ENCODE results near the gene LMNTD2. TPM values are rescaled to one million over a fixed set of nuclear protein-coding genes. Genes with fewer than 3 reads are reported as not detected.

LMNTD2 gene
- total RNA-seq, 1 experiment from 2014 or later, result 4.0 TPM

- TF ChIP-seq ARID4B (CRISPR knock-in tag; IDR thresholded peaks at IDR 0.05; ENCODE audit: borderline replicate concordance) (no peak), NFE2L1 (CRISPR knock-in tag; IDR thresholded peaks at IDR 0.05) (no peak), CBFB (CRISPR knock-in tag; IDR thresholded peaks at IDR 0.05; ENCODE audit: low read depth) (no peak), ZNF396 (CRISPR knock-in tag; IDR thresholded peaks at IDR 0.05; ENCODE audit: borderline replicate concordance) (no peak), CREM (CRISPR knock-in tag; IDR thresholded peaks at IDR 0.05) (no peak), FOXJ3 (CRISPR knock-in tag; IDR thresholded peaks at IDR 0.05; ENCODE audit: borderline replicate concordance) (no peak), ZNF317 (CRISPR knock-in tag; IDR thresholded peaks at IDR 0.05; ENCODE audit: borderline replicate concordance, low read depth) (no peak), OVOL2 (CRISPR knock-in tag; IDR thresholded peaks at IDR 0.05; ENCODE audit: borderline replicate concordance) (no peak), PRRX2 (CRISPR knock-in tag; IDR thresholded peaks at IDR 0.05) (no peak), HMGA2 (CRISPR knock-in tag; IDR thresholded peaks at IDR 0.05) (no peak), AR (CRISPR knock-in tag; IDR thresholded peaks at IDR 0.05) (no peak)
- TF ChIP-seq, protein P1, sequence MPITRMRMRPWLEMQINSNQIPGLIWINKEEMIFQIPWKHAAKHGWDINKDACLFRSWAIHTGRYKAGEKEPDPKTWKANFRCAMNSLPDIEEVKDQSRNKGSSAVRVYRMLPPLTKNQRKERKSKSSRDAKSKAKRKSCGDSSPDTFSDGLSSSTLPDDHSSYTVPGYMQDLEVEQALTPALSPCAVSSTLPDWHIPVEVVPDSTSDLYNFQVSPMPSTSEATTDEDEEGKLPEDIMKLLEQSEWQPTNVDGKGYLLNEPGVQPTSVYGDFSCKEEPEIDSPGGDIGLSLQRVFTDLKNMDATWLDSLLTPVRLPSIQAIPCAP (CRISPR knock-in tag; IDR thresholded peaks at IDR 0.05), result no peak
- TF ChIP-seq, protein P2, sequence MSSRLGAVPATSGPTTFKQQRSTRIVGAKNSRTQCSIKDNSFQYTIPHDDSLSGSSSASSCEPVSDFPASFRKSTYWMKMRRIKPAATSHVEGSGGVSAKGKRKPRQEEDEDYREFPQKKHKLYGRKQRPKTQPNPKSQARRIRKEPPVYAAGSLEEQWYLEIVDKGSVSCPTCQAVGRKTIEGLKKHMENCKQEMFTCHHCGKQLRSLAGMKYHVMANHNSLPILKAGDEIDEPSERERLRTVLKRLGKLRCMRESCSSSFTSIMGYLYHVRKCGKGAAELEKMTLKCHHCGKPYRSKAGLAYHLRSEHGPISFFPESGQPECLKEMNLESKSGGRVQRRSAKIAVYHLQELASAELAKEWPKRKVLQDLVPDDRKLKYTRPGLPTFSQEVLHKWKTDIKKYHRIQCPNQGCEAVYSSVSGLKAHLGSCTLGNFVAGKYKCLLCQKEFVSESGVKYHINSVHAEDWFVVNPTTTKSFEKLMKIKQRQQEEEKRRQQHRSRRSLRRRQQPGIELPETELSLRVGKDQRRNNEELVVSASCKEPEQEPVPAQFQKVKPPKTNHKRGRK (CRISPR knock-in tag; IDR thresholded peaks at IDR 0.05; ENCODE audit: borderline replicate concordance), result no peak
Measured at GRCh38 chr11:528815-529727, 31.5 kb downstream of the LMNTD2 start (continued).

DNA sequence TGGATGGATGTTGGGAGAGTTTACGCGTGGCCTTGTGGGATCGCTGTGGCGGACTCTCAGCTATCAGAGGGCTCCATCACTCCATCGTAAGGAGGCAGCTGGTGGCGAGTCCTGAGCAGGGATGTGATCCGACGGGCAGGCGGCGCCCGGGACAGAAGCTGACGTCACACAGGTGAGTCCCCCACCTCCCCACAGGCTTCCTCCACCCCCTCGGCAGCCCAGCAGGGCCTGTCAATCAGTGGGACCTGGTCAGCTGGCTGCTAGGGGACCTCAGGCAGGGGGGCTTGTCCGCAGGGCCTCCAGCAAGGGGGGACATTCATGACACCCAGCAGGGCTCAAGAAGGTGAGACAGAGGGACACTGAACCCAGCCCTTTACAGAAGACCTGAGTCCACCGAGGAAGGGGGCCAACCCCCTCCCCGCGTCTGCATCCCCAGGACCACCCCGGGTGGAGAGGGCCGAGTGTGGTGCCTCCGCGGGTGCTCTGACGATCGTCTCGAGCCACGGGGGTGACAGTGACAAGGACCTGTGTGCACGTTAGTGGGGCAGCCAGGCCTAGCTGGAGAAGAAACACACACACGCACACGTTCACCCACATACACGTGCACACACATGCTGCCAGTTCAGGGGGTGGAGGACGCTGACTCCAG is 32.2 kb downstream of the LMNTD2 start:
- no peak overlapping the region for H3K27ac Mint-ChIP-seq
- no peaks in the 10 kb centered on the region for H3K4me1 Mint-ChIP-seq
- DNase-seq (ENCODE audit: low spot score), result no peak
- peaks cover 7% of the 10 kb centered on the region for H3K9me3 Mint-ChIP-seq
- H3K36me3 Mint-ChIP-seq, result peaks cover 8% of the 10 kb centered on the region
- H3K27me3 Mint-ChIP-seq (ENCODE audit: low read depth), result peaks cover 5% of the 10 kb centered on the region
- H3K4me3 Mint-ChIP-seq, result no peak overlapping the region
- ATAC-seq, result no peak
- ChIA-PET POLR2A (no interaction called here), CTCF (no interaction called here)
- no peak for TF ChIP-seq NFATC4 (CRISPR knock-in tag; IDR thresholded peaks at IDR 0.05)
- TF ChIP-seq ATF2 (CRISPR knock-in tag; IDR thresholded peaks at IDR 0.05; ENCODE audit: borderline replicate concordance, low read depth), result no peak
- TF ChIP-seq, protein P3, sequence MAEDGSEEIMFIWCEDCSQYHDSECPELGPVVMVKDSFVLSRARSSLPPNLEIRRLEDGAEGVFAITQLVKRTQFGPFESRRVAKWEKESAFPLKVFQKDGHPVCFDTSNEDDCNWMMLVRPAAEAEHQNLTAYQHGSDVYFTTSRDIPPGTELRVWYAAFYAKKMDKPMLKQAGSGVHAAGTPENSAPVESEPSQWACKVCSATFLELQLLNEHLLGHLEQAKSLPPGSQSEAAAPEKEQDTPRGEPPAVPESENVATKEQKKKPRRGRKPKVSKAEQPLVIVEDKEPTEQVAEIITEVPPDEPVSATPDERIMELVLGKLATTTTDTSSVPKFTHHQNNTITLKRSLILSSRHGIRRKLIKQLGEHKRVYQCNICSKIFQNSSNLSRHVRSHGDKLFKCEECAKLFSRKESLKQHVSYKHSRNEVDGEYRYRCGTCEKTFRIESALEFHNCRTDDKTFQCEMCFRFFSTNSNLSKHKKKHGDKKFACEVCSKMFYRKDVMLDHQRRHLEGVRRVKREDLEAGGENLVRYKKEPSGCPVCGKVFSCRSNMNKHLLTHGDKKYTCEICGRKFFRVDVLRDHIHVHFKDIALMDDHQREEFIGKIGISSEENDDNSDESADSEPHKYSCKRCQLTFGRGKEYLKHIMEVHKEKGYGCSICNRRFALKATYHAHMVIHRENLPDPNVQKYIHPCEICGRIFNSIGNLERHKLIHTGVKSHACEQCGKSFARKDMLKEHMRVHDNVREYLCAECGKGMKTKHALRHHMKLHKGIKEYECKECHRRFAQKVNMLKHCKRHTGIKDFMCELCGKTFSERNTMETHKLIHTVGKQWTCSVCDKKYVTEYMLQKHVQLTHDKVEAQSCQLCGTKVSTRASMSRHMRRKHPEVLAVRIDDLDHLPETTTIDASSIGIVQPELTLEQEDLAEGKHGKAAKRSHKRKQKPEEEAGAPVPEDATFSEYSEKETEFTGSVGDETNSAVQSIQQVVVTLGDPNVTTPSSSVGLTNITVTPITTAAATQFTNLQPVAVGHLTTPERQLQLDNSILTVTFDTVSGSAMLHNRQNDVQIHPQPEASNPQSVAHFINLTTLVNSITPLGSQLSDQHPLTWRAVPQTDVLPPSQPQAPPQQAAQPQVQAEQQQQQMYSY (CRISPR knock-in tag; IDR thresholded peaks at IDR 0.05), result no peak

Measured in WTC11 (cell line).